HepG2 (cell line): ENCODE data around the gene CALML6.
A peak's percentile ranks its signal among the peaks of the same experiment; 100 is the strongest.

Experiments
- FOXJ3 ChIP-seq: sonication (generic); formaldehyde crosslinking; IDR thresholded peaks from 2 replicates; pipeline ENCODE4 v1.4.0; 2020; ENCODE audit warnings: missing genetic modification reagents, mild to moderate bottlenecking, borderline replicate concordance
- FOXM1 ChIP-seq: sonication (generic); formaldehyde crosslinking; IDR thresholded peaks from 2 replicates; pipeline ENCODE4 v1.5.0; 2020; ENCODE audit warnings: missing genetic modification reagents
- ISX ChIP-seq: sonication (generic); formaldehyde crosslinking; conservative IDR thresholded peaks from 2 replicates; pipeline ENCODE4 v1.5.0; 2020; ENCODE audit warnings: missing genetic modification reagents
- TF ChIP-seq, protein P1 (sequence below): sonication (generic); formaldehyde crosslinking; IDR thresholded peaks from 2 replicates; pipeline ENCODE4 v1.5.0; 2020; ENCODE audit warnings: mild to moderate bottlenecking, missing genetic modification reagents, moderate library complexity
- TF ChIP-seq, protein P2 (sequence below): sonication (generic); formaldehyde crosslinking; IDR thresholded peaks from 2 replicates; pipeline ENCODE4 v1.5.0; 2020; ENCODE audit warnings: missing genetic modification reagents
- TF ChIP-seq, protein P3 (sequence below): sonication (generic); formaldehyde crosslinking; IDR thresholded peaks from 2 replicates; pipeline ENCODE4 v1.8.0; 2022; ENCODE audit warnings: missing genetic modification reagents, low read depth, mild to moderate bottlenecking, borderline replicate concordance
- TF ChIP-seq, protein P4 (sequence below): sonication (generic); formaldehyde crosslinking; conservative IDR thresholded peaks from 2 replicates; pipeline ENCODE4 v1.4.0; 2020; ENCODE audit warnings: missing genetic modification reagents
- TF ChIP-seq, protein P5 (sequence below): IDR thresholded peaks from 2 replicates; pipeline ENCODE4 v1.6.1; 2012; ENCODE audit warnings: inconsistent platforms

DNA sequence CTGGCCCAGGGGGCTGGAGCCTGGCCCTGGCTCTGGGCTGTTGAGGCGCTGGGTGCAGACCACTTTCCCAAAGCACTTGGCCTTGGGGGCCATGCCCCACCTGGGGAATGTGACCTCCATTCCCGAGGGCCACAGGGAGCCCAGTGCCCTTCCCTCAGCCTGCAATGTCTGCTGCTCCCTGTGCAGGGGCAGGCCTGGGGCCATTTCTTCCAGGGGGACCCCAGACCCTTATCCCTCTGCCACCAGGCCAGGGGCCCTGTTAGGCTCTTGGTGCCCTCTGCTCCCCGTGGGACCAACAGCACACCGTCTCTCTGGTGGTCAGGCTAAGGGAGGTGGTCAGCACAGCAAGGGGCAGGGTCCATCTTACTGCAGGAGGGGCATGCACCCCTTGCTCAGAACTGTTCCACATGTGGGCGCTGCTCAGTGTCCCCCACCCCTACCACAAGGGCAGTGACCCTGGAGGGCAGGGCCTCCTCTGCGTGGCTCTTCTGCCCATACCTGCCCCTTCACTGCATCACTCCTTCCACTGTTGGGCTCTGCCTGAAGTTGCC is 5.1 kb downstream of the CALML6 start:
- TF ChIP-seq, protein P1, sequence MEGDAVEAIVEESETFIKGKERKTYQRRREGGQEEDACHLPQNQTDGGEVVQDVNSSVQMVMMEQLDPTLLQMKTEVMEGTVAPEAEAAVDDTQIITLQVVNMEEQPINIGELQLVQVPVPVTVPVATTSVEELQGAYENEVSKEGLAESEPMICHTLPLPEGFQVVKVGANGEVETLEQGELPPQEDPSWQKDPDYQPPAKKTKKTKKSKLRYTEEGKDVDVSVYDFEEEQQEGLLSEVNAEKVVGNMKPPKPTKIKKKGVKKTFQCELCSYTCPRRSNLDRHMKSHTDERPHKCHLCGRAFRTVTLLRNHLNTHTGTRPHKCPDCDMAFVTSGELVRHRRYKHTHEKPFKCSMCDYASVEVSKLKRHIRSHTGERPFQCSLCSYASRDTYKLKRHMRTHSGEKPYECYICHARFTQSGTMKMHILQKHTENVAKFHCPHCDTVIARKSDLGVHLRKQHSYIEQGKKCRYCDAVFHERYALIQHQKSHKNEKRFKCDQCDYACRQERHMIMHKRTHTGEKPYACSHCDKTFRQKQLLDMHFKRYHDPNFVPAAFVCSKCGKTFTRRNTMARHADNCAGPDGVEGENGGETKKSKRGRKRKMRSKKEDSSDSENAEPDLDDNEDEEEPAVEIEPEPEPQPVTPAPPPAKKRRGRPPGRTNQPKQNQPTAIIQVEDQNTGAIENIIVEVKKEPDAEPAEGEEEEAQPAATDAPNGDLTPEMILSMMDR: peak; percentile 17; the same call in 1 of the 2 replicates
- no peak for TF ChIP-seq FOXM1
- TF ChIP-seq, protein P2, sequence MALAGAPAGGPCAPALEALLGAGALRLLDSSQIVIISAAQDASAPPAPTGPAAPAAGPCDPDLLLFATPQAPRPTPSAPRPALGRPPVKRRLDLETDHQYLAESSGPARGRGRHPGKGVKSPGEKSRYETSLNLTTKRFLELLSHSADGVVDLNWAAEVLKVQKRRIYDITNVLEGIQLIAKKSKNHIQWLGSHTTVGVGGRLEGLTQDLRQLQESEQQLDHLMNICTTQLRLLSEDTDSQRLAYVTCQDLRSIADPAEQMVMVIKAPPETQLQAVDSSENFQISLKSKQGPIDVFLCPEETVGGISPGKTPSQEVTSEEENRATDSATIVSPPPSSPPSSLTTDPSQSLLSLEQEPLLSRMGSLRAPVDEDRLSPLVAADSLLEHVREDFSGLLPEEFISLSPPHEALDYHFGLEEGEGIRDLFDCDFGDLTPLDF: no peak
- TF ChIP-seq FOXJ3 (CRISPR knock-in tag): no peak
- TF ChIP-seq, protein P3, sequence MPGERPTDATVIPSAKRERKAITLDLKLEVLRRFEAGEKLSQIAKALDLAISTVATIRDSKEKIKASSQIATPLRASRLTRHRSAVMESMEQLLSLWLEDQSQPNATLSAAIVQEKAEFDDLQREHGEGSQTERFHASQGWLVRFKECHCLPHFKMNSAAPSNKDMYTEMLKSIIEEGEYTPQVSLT: no peak
- TF ChIP-seq, protein P4, sequence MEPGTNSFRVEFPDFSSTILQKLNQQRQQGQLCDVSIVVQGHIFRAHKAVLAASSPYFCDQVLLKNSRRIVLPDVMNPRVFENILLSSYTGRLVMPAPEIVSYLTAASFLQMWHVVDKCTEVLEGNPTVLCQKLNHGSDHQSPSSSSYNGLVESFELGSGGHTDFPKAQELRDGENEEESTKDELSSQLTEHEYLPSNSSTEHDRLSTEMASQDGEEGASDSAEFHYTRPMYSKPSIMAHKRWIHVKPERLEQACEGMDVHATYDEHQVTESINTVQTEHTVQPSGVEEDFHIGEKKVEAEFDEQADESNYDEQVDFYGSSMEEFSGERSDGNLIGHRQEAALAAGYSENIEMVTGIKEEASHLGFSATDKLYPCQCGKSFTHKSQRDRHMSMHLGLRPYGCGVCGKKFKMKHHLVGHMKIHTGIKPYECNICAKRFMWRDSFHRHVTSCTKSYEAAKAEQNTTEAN (CRISPR knock-in tag): no peak
- TF ChIP-seq ISX (CRISPR knock-in tag): no peak
- TF ChIP-seq, protein P5, sequence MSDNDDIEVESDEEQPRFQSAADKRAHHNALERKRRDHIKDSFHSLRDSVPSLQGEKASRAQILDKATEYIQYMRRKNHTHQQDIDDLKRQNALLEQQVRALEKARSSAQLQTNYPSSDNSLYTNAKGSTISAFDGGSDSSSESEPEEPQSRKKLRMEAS: no peak
